Measurements from ENCODE around the gene FSCN2.

Gene FSCN2

GRCh38 chr17:81540676-81541027 lies 12.5 kb downstream of the FSCN2 start:
- Histone ChIP-seq H4K20me1 (ENCODE audit: insufficient read depth) (no peaks in the 10 kb centered on the region), H3K36me3 (ENCODE audit: insufficient read depth) (no peaks in the 10 kb centered on the region; the same call in 1 of the 2 replicates)

GRCh38 chr17:81541123-81541522 lies 12.9 kb downstream of the FSCN2 start:
- H3K27ac ChIP-seq, result no peak overlapping the region
- no peaks in the 10 kb centered on the region for H3K4me1 ChIP-seq (ENCODE audit: low read depth, poor library complexity, severe bottlenecking)
- no peaks in the 10 kb centered on the region for H3K27me3 ChIP-seq (ENCODE audit: insufficient read depth, low read depth)
- H3K36me3 ChIP-seq (ENCODE audit: insufficient read depth), result no peaks in the 10 kb centered on the region; the same call in 1 of the 2 replicates
- no peaks in the 10 kb centered on the region for H3K79me2 ChIP-seq (ENCODE audit: insufficient read depth, low read depth)
- no peaks in the 10 kb centered on the region for H4K20me1 ChIP-seq (ENCODE audit: insufficient read depth)
- H2AFZ ChIP-seq (ENCODE audit: low read depth), result no peak overlapping the region
- no peak for TF ChIP-seq CTCF (conservative IDR thresholded peaks at IDR 0.05; ENCODE audit: low read depth, low read length)
- no peak overlapping the region for H3K4me2 ChIP-seq
- no peak overlapping the region for H3K9ac ChIP-seq
- no peak overlapping the region for H3K4me3 ChIP-seq (IDR thresholded peaks at IDR 0.05; ENCODE audit: insufficient read depth, low read depth, low read length)

More at GRCh38 chr17:81540676-81541027, 12.5 kb downstream of the FSCN2 start:
- Histone ChIP-seq H3K4me1 (ENCODE audit: low read depth, poor library complexity, severe bottlenecking) (no peaks in the 10 kb centered on the region), H3K27ac (no peak overlapping the region), H3K4me2 (no peak overlapping the region), H2AFZ (ENCODE audit: low read depth) (no peak overlapping the region), H3K4me3 (IDR thresholded peaks at IDR 0.05; ENCODE audit: insufficient read depth, low read depth, low read length) (no peak overlapping the region), H3K27me3 (ENCODE audit: insufficient read depth, low read depth) (no peaks in the 10 kb centered on the region), H3K9ac (no peak overlapping the region), H3K79me2 (ENCODE audit: insufficient read depth, low read depth) (no peaks in the 10 kb centered on the region)
- no peak for TF ChIP-seq CTCF (conservative IDR thresholded peaks at IDR 0.05; ENCODE audit: low read depth, low read length)

- no peaks in the 10 kb centered on the region; the same call in 1 of the 2 replicates for H3K36me3 ChIP-seq (ENCODE audit: insufficient read depth)
- H3K27me3 ChIP-seq (ENCODE audit: insufficient read depth, low read depth), result no peaks in the 10 kb centered on the region
- H3K9ac ChIP-seq, result no peak overlapping the region
- H3K4me3 ChIP-seq (IDR thresholded peaks at IDR 0.05; ENCODE audit: insufficient read depth, low read depth, low read length), result no peak overlapping the region
- H3K27ac ChIP-seq, result no peak overlapping the region
- H3K4me1 ChIP-seq (ENCODE audit: low read depth, poor library complexity, severe bottlenecking), result no peaks in the 10 kb centered on the region
- TF ChIP-seq CTCF (conservative IDR thresholded peaks at IDR 0.05; ENCODE audit: low read depth, low read length), result no peak
- no peak overlapping the region for H3K4me2 ChIP-seq
- no peaks in the 10 kb centered on the region for H4K20me1 ChIP-seq (ENCODE audit: insufficient read depth)
- no peaks in the 10 kb centered on the region for H3K79me2 ChIP-seq (ENCODE audit: insufficient read depth, low read depth)
- H2AFZ ChIP-seq (ENCODE audit: low read depth), result no peak overlapping the region
Measured at GRCh38 chr17:81542431-81543338, 14.5 kb downstream of the FSCN2 start.

- no peak overlapping the region for H3K4me3 ChIP-seq (IDR thresholded peaks at IDR 0.05; ENCODE audit: insufficient read depth, low read depth, low read length)
- H3K9ac ChIP-seq, result no peak overlapping the region
- no peak overlapping the region for H2AFZ ChIP-seq (ENCODE audit: low read depth)
- no peaks in the 10 kb centered on the region for H3K4me1 ChIP-seq (ENCODE audit: low read depth, poor library complexity, severe bottlenecking)
- no peak overlapping the region for H3K4me2 ChIP-seq
- no peaks in the 10 kb centered on the region for H3K79me2 ChIP-seq (ENCODE audit: insufficient read depth, low read depth)
- no peaks in the 10 kb centered on the region for H3K27me3 ChIP-seq (ENCODE audit: insufficient read depth, low read depth)
- no peak overlapping the region for H3K27ac ChIP-seq
- no peaks in the 10 kb centered on the region; the same call in 1 of the 2 replicates for H3K36me3 ChIP-seq (ENCODE audit: insufficient read depth)
- TF ChIP-seq CTCF (conservative IDR thresholded peaks at IDR 0.05; ENCODE audit: low read depth, low read length), result no peak
- no peaks in the 10 kb centered on the region for H4K20me1 ChIP-seq (ENCODE audit: insufficient read depth)
Measured at GRCh38 chr17:81543339-81543675, 15.1 kb downstream of the FSCN2 start.
